SHP77 (cell line): Measurements from ENCODE around the gene DAZ1.
"Not testable (repeated sequence)": the region's sequence is repeated elsewhere in the genome, so short reads cannot be mapped to it uniquely, and the experiment has no call there.

ENCODE experiments used
- DNase-seq, 2 experiments: peaks; one replicate each; lab custom pipeline; 2025; lab: John Stamatoyannopoulos, UW

DAZ1 gene, protein sequence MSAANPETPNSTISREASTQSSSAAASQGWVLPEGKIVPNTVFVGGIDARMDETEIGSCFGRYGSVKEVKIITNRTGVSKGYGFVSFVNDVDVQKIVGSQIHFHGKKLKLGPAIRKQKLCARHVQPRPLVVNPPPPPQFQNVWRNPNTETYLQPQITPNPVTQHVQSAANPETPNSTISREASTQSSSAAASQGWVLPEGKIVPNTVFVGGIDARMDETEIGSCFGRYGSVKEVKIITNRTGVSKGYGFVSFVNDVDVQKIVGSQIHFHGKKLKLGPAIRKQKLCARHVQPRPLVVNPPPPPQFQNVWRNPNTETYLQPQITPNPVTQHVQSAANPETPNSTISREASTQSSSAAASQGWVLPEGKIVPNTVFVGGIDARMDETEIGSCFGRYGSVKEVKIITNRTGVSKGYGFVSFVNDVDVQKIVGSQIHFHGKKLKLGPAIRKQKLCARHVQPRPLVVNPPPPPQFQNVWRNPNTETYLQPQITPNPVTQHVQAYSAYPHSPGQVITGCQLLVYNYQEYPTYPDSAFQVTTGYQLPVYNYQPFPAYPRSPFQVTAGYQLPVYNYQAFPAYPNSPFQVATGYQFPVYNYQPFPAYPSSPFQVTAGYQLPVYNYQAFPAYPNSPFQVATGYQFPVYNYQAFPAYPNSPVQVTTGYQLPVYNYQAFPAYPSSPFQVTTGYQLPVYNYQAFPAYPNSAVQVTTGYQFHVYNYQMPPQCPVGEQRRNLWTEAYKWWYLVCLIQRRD

GRCh38 chrY:23198908-23199307, at the start of gene DAZ1:
DAZ1 (minus strand) TSS chrY:23199008; CDS start chrY:23198800, 208 bp downstream.
- DNase-seq: not testable (repeated sequence)

DNA sequence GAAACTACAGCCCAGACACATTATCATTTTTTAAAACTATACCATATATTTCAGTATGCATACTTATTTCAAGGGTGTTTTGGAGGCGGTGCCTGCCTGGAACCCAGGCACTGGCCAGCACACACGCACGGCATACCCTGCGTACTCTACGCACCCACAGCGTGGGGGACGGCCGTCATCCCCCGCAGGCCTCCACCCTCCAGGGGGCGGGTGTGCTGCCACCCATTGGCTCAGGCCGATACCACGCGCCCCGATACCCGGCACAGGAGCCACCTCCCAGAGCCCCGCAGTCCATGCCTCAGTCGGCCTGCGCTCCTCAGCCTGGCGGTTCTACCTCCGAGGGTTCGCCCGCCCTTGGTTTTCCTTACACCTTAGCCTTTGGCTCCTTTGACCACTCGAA, 20.4 kb upstream of the DAZ1 start, which contains the start of gene DAZ2:
TSS of gene DAZ2 (plus strand) at position 301 of the 400 bp plus-strand sequence. CDS start 208 bp downstream, outside the sequence.
- DNase-seq: not testable (repeated sequence)

GRCh38 chrY:23210681-23211080, 11.9 kb upstream of the DAZ1 start:
- DNase-seq: not testable (repeated sequence)

GRCh38 chrY:23209802-23210495, 11.1 kb upstream of the DAZ1 start:
- not testable (repeated sequence) for DNase-seq

GRCh38 chrY:23207455-23207854, 8.6 kb upstream of the DAZ1 start:
- not testable (repeated sequence) for DNase-seq
